ENCODE data around the gene RTKN.
"Not testable (repeated sequence)": the region's sequence is repeated elsewhere in the genome, so short reads cannot be mapped to it uniquely, and the experiment has no call there.

Gene RTKN

DNA sequence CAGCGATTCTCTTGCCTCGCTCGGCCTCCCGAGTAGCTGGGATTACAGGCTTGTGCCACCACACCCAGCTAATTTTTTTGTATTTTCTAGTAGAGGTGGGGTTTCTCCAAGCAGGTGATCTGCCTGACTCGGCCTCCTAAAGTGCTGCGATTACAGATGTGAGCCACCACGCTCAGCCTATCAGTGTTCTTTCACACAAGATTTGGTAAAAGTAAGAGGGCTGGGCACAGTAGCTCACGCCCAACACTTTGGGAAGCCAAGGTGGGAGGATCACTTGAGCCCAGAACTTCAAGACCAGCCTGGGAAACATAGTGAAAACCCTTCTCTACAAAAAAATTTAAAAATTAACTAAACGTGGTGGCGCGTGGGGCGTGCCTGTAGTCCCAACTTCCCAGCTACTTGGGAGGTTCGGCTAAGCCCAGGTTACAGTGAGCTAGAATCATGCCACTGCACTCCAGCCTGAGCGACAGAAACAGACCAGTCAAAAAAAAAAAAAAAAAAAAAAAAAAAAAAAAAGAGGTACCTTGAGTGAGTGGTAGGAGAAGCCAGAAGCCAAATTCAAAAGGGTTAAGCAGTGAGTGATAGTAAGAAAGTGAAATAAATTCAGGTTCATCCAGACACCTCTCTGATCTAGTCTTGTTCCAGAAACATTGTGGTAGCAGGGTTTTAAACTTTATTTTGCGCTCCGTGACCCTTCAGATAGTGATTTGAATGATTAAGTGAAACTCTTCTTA lies 29.8 kb upstream of the RTKN start:
- Mint-ChIP-seq H3K9me3 (no peaks in the 10 kb centered on the region), H3K27ac (peak overlapping the region; percentile 94 to 98), H3K4me1 (peaks cover 37% of the 10 kb centered on the region), H3K4me3 (peak overlapping the region; percentile 97 to 100), H3K27me3 (no peaks in the 10 kb centered on the region)
- ATAC-seq: no peak
- DNase-seq: no peak

GRCh38 chr2:74470742-74471141 lies 29.0 kb upstream of the RTKN start:
- ATAC-seq, H3K9me3 Mint-ChIP-seq, DNase-seq, H3K27me3 Mint-ChIP-seq: not testable (repeated sequence)
- Mint-ChIP-seq H3K4me3 (peak overlapping the region; percentile 7 to 80), H3K4me1 (peaks cover 42% of the 10 kb centered on the region), H3K27ac (peak overlapping the region in 1 of 2 donors; percentile 28)

GRCh38 chr2:74464406-74464805 lies 22.7 kb upstream of the RTKN start:
- H3K4me1 Mint-ChIP-seq: peaks cover 49% of the 10 kb centered on the region
- peak; percentile 14 for ATAC-seq
- H3K4me3 Mint-ChIP-seq: peak overlapping the region; percentile 87 to 99
- no peak for DNase-seq
- H3K27ac Mint-ChIP-seq: peak overlapping the region; percentile 65 to 87
- no peaks in the 10 kb centered on the region for H3K27me3 Mint-ChIP-seq
- H3K9me3 Mint-ChIP-seq: no peaks in the 10 kb centered on the region

GRCh38 chr2:74462786-74463105 lies 21.0 kb upstream of the RTKN start:
- DNase-seq (no peak), ATAC-seq (no peak)
- Mint-ChIP-seq H3K27ac (peak overlapping the region in 1 of 2 donors; percentile 39), H3K27me3 (no peaks in the 10 kb centered on the region), H3K4me1 (peaks cover 55% of the 10 kb centered on the region), H3K9me3 (no peaks in the 10 kb centered on the region), H3K4me3 (no peak overlapping the region)

DNA sequence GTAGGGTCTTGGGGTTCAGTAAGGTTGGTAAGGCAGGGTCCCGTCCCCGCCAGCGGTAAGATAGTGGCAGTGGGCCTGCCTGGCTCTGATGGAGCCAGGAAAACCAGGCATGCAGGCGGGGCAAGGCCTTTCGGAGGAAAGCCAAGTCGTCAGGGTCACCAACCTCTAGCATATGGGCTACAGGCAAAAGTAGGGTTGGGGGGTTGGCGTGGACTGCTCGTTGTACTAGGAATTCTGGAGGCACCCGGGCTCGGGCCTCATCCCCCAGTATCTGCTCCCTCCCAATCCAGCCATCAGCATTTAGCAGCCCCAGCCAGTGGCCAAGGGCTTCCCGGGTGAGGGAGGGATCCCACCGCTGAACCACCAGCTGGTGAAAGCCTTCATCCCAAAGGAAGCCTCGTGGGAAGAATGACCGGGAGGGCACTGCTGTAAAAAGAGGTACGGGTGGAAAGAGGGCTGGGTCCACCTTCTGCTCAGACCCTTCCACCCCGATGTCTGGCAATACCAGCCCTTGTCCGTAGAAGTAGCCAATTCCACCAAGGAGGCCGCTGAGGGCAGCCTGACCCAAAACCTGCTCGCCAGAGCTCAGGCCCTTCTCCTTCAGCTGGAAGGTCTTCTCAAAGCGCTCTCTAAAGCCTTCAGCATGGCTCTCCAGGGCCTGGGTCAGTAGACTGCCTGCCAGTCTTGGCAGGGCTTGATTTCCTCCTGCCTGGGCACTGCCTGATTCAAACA lies 20.5 kb upstream of the RTKN start:
- DNase-seq: no peak
- Mint-ChIP-seq H3K4me3 (no peak overlapping the region), H3K9me3 (no peaks in the 10 kb centered on the region), H3K27me3 (no peaks in the 10 kb centered on the region), H3K27ac (peak overlapping the region in 1 of 2 donors; percentile 39), H3K4me1 (peaks cover 57% of the 10 kb centered on the region)
- no peak for ATAC-seq

DNA sequence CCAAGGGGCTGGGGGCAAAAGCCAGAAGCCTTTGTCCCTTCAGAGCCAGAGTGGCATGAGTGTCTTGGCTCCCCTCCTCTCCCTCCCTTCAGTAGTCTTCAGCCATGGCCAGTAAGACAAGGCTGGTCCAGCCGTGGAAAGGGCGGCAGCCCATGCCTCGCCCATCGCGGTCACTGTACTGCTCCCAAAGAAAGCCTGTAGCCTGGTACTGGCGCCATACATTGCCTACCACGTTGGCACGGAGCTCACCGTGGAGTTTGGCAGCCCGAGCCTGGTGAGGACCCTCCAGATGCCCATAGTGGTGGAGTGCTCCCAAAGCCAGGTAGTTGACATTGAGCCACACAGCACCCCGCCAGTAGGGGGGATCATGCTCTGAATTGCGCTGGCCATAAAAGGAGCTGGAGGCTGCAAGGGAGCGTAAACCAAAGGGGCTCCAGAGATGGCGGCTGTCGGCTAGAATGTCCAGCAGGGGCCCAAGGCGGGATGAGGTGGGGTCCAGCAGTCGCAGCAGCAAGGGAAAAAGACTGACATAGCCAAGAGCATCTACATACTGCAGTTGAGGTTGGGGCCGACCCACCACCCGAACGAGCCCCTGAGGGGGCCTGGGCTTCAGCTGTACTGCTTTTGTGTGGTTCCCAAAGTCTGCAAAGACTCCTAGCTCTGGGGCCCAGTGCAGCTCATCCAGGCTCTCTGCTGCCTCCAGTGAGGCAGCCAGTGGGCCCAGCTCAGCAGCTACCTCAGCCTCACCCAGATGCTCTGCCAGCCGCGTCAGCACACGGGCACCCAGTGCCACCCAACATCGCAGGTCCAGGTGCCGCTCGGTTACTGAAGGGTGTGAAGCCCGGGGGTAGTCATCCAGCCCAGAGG lies 19.7 kb upstream of the RTKN start:
- Mint-ChIP-seq H3K27ac (peak overlapping the region in 1 of 2 donors; percentile 55), H3K9me3 (no peaks in the 10 kb centered on the region), H3K27me3 (no peaks in the 10 kb centered on the region), H3K4me1 (peaks cover 65% of the 10 kb centered on the region), H3K4me3 (no peak overlapping the region)
- no peak for DNase-seq
- ATAC-seq: no peak

DNA sequence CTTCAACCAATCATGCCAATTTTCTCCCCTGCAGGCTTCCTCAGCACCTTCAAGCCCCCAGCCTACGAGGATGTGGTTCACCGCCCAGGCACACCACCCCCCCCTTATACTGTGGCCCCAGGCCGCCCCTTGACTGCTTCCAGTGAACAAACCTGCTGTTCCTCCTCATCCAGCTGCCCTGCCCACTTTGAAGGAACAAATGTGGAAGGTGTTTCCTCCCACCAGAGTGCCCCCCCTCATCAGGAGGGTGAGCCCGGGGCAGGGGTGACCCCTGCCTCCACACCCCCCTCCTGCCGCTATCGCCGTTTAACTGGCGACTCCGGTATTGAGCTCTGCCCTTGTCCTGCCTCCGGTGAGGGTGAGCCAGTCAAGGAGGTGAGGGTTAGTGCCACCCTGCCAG lies 18.4 kb upstream of the RTKN start:
- not testable (repeated sequence) for DNase-seq, H3K9me3 Mint-ChIP-seq, ATAC-seq, H3K27me3 Mint-ChIP-seq
- Mint-ChIP-seq H3K4me1 (peaks cover 67% of the 10 kb centered on the region), H3K4me3 (peak overlapping the region; percentile 89 to 99), H3K27ac (peak overlapping the region in 1 of 2 donors; percentile 51)

- not testable (repeated sequence) for DNase-seq, H3K9me3 Mint-ChIP-seq, H3K27me3 Mint-ChIP-seq, ATAC-seq
- peaks cover 73% of the 10 kb centered on the region for H3K4me1 Mint-ChIP-seq
- H3K4me3 Mint-ChIP-seq: peak overlapping the region; percentile 89 to 99
- peak overlapping the region; percentile 36 to 88 for H3K27ac Mint-ChIP-seq
These were observed 17.9 kb upstream of the RTKN start for GRCh38 chr2:74459503-74460118.

DNA sequence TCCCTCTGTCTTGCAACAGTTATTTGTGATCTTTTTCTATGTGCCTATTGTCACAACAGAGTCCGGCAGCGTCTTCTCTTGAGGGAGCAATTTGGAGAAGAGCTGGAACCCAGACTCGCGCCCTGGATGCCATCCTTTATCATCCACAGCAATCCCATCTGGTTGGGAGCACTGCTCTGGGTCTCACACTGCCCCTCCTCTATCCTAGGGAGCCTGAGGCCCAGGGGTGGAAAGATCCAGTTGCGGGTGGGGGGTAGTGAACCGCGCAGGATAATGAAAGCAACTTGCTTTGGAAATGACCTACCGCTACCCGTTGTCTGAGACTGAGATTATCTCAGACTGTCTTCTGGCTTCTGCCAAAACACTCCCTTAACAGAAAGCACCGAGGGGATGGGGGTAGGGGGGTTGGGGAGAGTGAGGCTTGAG lies 17.2 kb upstream of the RTKN start:
- no peak for DNase-seq
- peaks cover 72% of the 10 kb centered on the region for H3K4me1 Mint-ChIP-seq
- H3K4me3 Mint-ChIP-seq: peak overlapping the region; percentile 89 to 99
- no peak for ATAC-seq
- peak overlapping the region; percentile 99 for H3K27ac Mint-ChIP-seq
- no peaks in the 10 kb centered on the region for H3K27me3 Mint-ChIP-seq
- no peaks in the 10 kb centered on the region for H3K9me3 Mint-ChIP-seq

GRCh38 chr2:74458132-74458937 lies 16.6 kb upstream of the RTKN start, which contains the start of gene WBP1:
TSS of gene WBP1 (plus strand) at chr2:74458438. CDS start at chr2:74458603, 165 bp downstream.
- H3K27ac Mint-ChIP-seq: peak within 1 kb of the TSS; percentile 99
- peak within 1 kb of the TSS; percentile 89 to 99 for H3K4me3 Mint-ChIP-seq
- no peaks in the 10 kb centered on the region for H3K9me3 Mint-ChIP-seq
- H3K4me1 Mint-ChIP-seq: peaks cover 66% of the 10 kb centered on the region
- H3K27me3 Mint-ChIP-seq: no peaks in the 10 kb centered on the region
- ATAC-seq: peak; percentile 89
- DNase-seq: peak; percentile 98 to 100

DNA sequence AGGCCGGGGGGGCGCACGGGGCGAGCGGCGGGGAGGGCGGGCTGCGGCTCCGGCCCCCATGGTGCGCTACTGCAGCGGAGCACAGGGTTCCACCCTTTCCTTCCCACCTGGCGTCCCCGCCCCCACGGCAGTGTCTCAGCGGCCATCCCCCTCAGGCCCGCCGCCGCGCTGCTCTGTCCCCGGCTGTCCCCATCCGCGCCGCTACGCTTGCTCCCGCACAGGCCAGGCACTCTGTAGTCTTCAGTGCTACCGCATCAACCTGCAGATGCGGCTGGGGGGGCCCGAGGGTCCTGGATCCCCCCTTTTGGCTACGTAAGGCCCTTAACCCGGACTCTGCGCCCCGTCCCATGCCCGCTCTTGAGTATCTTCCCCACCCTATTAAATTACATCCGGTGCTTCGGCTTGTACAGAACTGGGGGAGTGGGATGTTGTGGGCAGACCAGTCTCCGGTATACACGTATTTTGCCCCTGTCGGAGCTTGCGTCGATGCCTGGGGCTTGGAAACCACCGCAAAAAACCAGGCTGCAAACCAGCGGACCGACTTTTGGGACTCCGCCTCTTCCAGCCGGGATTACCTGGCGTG lies 15.9 kb upstream of the RTKN start:
- peaks cover 63% of the 10 kb centered on the region for H3K4me1 Mint-ChIP-seq
- H3K9me3 Mint-ChIP-seq: no peaks in the 10 kb centered on the region
- DNase-seq (peak; percentile 90 to 91), ATAC-seq (peak; percentile 76)
- H3K27me3 Mint-ChIP-seq: no peaks in the 10 kb centered on the region
- peak overlapping the region; percentile 89 to 99 for H3K4me3 Mint-ChIP-seq
- H3K27ac Mint-ChIP-seq: peak overlapping the region; percentile 99

DNA sequence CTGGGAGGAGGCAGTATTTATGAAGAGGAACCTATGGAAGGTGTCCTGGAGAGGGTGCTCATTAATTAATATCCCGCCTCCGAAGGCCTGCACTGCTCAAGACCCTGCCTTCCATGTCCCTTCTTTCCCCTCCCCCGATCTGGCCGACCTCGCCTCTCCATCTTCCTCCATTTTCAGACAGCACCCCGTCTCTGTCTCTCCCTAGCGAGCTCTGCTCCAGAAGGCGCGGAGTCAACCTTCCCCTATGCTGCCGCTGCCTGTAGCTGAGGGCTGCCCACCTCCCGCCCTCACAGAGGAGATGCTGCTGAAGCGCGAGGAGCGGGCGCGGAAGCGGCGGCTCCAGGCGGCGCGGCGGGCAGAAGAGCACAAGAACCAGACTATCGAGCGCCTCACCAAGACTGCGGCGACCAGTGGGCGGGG lies 15.4 kb upstream of the RTKN start:
- DNase-seq (no peak), ATAC-seq (no peak)
- Mint-ChIP-seq H3K4me3 (peak overlapping the region; percentile 89 to 99), H3K27ac (peak overlapping the region; percentile 96 to 99), H3K4me1 (peaks cover 67% of the 10 kb centered on the region), H3K9me3 (no peaks in the 10 kb centered on the region), H3K27me3 (no peaks in the 10 kb centered on the region)

DNA sequence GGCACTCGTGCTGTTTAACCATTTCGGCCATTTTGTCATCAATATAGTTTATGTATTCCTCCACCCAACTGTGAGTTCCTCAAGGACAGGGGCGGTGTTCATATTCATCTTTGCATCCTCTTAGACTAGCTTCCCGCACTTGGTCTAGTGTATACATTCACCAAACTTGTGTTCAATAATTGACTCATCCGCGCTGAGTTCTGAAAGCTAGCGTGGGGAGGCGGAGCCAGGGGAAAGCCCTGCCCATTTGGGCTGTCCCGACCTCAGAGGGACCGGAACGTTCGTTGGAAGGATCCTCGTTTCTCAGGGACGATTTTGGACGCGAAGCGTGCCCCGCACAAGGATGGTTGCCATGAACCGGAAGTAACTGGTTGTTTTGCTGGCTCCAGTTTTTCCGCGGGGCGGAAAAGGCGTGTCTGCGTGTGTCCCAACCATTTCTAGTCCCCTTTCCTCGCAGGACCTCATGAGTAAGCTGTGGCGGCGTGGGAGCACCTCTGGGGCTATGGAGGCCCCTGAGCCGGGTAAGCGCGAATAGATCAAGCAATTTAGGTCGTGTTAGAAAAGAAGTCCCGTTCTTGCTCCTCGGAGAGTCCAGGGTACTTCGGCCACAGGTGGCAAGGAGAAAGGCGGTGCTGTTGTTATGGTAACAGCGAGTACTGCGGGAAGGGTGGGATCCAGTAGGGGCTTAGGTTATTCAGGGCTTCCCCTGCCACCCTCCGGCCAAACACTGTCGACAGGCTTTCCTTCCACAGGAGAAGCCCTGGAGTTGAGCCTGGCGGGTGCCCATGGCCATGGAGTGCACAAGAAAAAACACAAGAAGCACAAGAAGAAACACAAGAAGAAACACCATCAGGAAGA lies 13.1 kb upstream of the RTKN start, which contains the start of gene INO80B:
INO80B (plus strand) TSS at position 434 of the 858 bp plus-strand sequence; CDS start at position 464, 30 bp downstream.
- peak within 1 kb of the TSS; percentile 89 to 98 for H3K27ac Mint-ChIP-seq
- no peaks in the 10 kb centered on the region for H3K27me3 Mint-ChIP-seq
- DNase-seq: peak; percentile 99
- ATAC-seq: peak; percentile 56
- peak within 1 kb of the TSS; percentile 89 to 99 for H3K4me3 Mint-ChIP-seq
- peaks cover 52% of the 10 kb centered on the region for H3K4me1 Mint-ChIP-seq
- H3K9me3 Mint-ChIP-seq: no peaks in the 10 kb centered on the region

All from stimulated activated naive CD8-positive, alpha-beta T cell treated with anti-CD3 and anti-CD28 coated beads, Interleukin-15, amount 100 ng/mL, for 72 hours (primary cell).